ENCODE data around the gene KANK4. TPM values are rescaled to one million over a fixed set of nuclear protein-coding genes. Genes with fewer than 3 reads are reported as not detected.

Gene KANK4
- total and polyA plus RNA-seq, 9 donors: 0.05 to 0.83 (median 0.19) TPM; not detected in 1

- Histone ChIP-seq H3K4me3 (no peak overlapping the region), H3K27ac (no peak overlapping the region), H3K4me1 (ENCODE audit: insufficient read depth) (no peaks in the 10 kb centered on the region), H3K27me3 (no peaks in the 10 kb centered on the region), H3K9me3 (no peaks in the 10 kb centered on the region), H3K36me3 (no peaks in the 10 kb centered on the region)
- TF ChIP-seq, protein P1, sequence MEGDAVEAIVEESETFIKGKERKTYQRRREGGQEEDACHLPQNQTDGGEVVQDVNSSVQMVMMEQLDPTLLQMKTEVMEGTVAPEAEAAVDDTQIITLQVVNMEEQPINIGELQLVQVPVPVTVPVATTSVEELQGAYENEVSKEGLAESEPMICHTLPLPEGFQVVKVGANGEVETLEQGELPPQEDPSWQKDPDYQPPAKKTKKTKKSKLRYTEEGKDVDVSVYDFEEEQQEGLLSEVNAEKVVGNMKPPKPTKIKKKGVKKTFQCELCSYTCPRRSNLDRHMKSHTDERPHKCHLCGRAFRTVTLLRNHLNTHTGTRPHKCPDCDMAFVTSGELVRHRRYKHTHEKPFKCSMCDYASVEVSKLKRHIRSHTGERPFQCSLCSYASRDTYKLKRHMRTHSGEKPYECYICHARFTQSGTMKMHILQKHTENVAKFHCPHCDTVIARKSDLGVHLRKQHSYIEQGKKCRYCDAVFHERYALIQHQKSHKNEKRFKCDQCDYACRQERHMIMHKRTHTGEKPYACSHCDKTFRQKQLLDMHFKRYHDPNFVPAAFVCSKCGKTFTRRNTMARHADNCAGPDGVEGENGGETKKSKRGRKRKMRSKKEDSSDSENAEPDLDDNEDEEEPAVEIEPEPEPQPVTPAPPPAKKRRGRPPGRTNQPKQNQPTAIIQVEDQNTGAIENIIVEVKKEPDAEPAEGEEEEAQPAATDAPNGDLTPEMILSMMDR (IDR thresholded peaks at IDR 0.05): no peak
- TF ChIP-seq POLR2A (IDR thresholded peaks at IDR 0.05): no peak
- WGBS, 3 donors: 78 to 83% (median 80%) methylated on average over 13 of the region's 13 CpGs
- no peak for DNase-seq
- intact Hi-C loops (cut with DNase I): no loop called here
Measured at GRCh38 chr1:62263814-62264353, 55.4 kb downstream of the KANK4 start.

DNA sequence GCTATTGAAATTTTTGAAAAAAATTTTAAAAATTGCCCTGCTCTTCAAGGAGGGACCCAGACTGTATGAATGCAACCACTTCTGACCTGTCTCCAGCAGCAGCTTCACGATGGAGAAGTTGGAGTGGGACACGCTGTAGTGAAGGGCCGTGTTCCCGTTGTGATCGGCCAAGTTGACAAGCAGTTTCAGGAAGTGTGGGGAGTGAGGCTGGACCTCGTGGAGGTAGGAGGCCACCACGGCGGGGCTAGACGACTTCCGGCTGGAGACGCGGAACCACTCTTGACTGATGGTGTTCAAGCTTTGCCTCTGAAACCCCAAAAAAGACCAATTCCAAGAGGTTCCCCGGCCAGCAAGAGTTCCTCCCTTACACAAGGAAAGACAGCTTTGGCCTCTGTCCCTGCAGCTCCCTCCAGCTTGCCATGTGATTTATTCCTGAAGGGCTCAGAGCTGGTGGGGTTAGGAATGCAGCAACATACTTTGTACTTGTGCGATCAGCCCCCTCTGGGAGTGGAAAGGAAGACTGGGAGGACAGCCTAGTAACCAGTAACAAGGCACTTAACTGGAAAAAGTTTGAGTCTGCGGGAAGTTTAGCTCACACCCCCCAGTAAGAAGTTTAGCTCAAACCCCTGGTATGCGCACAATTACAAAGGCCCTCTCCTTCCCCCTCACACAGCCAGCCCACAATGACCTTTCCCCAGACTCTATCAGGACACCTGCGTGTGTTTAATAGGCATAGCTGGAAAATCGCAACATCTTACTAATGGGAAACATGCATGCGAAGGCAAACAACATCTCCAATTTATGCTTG lies 56.0 kb downstream of the KANK4 start:
- Histone ChIP-seq H3K4me3 (no peak overlapping the region), H3K27me3 (no peaks in the 10 kb centered on the region), H3K9me3 (no peaks in the 10 kb centered on the region), H3K4me1 (ENCODE audit: insufficient read depth) (no peaks in the 10 kb centered on the region), H3K36me3 (no peaks in the 10 kb centered on the region), H3K27ac (no peak overlapping the region)
- intact Hi-C loops (cut with DNase I): no loop called here
- WGBS, 3 donors: 28 to 36% (median 28%) methylated on average over 19 of the region's 19 CpGs
- no peak for DNase-seq
- no peak for TF ChIP-seq EP300 (IDR thresholded peaks at IDR 0.05)

- Histone ChIP-seq H3K27me3 (no peaks in the 10 kb centered on the region), H3K4me3 (no peak overlapping the region), H3K4me1 (ENCODE audit: insufficient read depth) (no peaks in the 10 kb centered on the region), H3K9me3 (no peaks in the 10 kb centered on the region), H3K27ac (no peak overlapping the region), H3K36me3 (no peaks in the 10 kb centered on the region)
- WGBS, 3 donors: 67 to 76% (median 70%) methylated on average over 3 of the region's 3 CpGs
- DNase-seq: no peak
- intact Hi-C loops (cut with DNase I): no loop called here
- TF ChIP-seq EP300 (IDR thresholded peaks at IDR 0.05) (no peak), POLR2A (IDR thresholded peaks at IDR 0.05) (no peak)
- TF ChIP-seq, protein P1 (IDR thresholded peaks at IDR 0.05): no peak
Measured at GRCh38 chr1:62260688-62261087, 58.5 kb downstream of the KANK4 start.

- no peak overlapping the region for H3K27ac ChIP-seq
- no peaks in the 10 kb centered on the region for H3K36me3 ChIP-seq
- H3K27me3 ChIP-seq: no peaks in the 10 kb centered on the region
- H3K9me3 ChIP-seq: no peaks in the 10 kb centered on the region
- no peaks in the 10 kb centered on the region for H3K4me1 ChIP-seq (ENCODE audit: insufficient read depth)
- H3K4me3 ChIP-seq: no peak overlapping the region
- TF ChIP-seq, protein P1 (IDR thresholded peaks at IDR 0.05): no peak
- TF ChIP-seq EP300 (IDR thresholded peaks at IDR 0.05) (no peak), POLR2A (IDR thresholded peaks at IDR 0.05) (no peak)
- WGBS, 3 donors: 96 to 97% (median 97%) methylated on average over 4 of the region's 4 CpGs
- no peak for DNase-seq
- intact Hi-C loops (cut with DNase I): no loop called here
Measured at GRCh38 chr1:62259551-62259950, 59.7 kb downstream of the KANK4 start.

- Histone ChIP-seq H3K4me3 (no peak overlapping the region), H3K4me1 (ENCODE audit: insufficient read depth) (no peaks in the 10 kb centered on the region), H3K9me3 (no peaks in the 10 kb centered on the region), H3K36me3 (no peaks in the 10 kb centered on the region), H3K27ac (no peak overlapping the region), H3K27me3 (no peaks in the 10 kb centered on the region)
- no peak for DNase-seq
- WGBS, 3 donors: 73 to 86% (median 79%) methylated on average over 10 of the region's 10 CpGs
- intact Hi-C loops (cut with DNase I): no loop called here
- TF ChIP-seq POLR2A (IDR thresholded peaks at IDR 0.05) (no peak), EP300 (IDR thresholded peaks at IDR 0.05) (no peak)
- TF ChIP-seq, protein P1 (IDR thresholded peaks at IDR 0.05): no peak
Measured at GRCh38 chr1:62250126-62250726, 69.0 kb downstream of the KANK4 start.
